Ishikawa (cell line): ENCODE measurements around the gene RBBP6.

ENCODE experiments used
- CEBPB ChIP-seq: IDR thresholded peaks from 2 replicates; pipeline ENCODE4 v1.6.1; 2012
- CREB1 ChIP-seq: IDR thresholded peaks from 2 replicates; pipeline ENCODE4 v1.6.1; 2012; ENCODE audit warnings: low read depth
- EGR1 ChIP-seq: IDR thresholded peaks from 2 replicates; pipeline ENCODE4 v1.6.1; 2012
- EP300 ChIP-seq: IDR thresholded peaks from 2 replicates; pipeline ENCODE4 v1.6.1; 2012; ENCODE audit warnings: borderline replicate concordance
- FOXM1 ChIP-seq: IDR thresholded peaks from 2 replicates; pipeline ENCODE4 v1.6.1; 2012; ENCODE audit warnings: low read depth, borderline replicate concordance
- NFIC ChIP-seq: IDR thresholded peaks from 2 replicates; pipeline ENCODE4 v1.6.1; 2012
- RAD21 ChIP-seq: IDR thresholded peaks from 2 replicates; pipeline ENCODE4 v1.6.1; 2012; ENCODE audit warnings: low read depth
- TAF1 ChIP-seq: IDR thresholded peaks from 2 replicates; pipeline ENCODE4 v1.6.1; 2012; ENCODE audit warnings: low read depth, mild to moderate bottlenecking
- TEAD4 ChIP-seq: IDR thresholded peaks from 2 replicates; pipeline ENCODE4 v1.6.1; 2012
- YY1 ChIP-seq: IDR thresholded peaks from 2 replicates; pipeline ENCODE4 v1.6.1; 2012; ENCODE audit warnings: low read depth
- ZBTB7A ChIP-seq: IDR thresholded peaks from 2 replicates; pipeline ENCODE4 v1.6.1; 2012; ENCODE audit warnings: low read depth
- TF ChIP-seq, protein P1 (sequence below): IDR thresholded peaks from 2 replicates; pipeline ENCODE4 v1.6.1; 2012; ENCODE audit warnings: low read depth, mild to moderate bottlenecking
- TF ChIP-seq, protein P2 (sequence below): IDR thresholded peaks from 2 replicates; pipeline ENCODE4 v1.6.1; 2012

DNA sequence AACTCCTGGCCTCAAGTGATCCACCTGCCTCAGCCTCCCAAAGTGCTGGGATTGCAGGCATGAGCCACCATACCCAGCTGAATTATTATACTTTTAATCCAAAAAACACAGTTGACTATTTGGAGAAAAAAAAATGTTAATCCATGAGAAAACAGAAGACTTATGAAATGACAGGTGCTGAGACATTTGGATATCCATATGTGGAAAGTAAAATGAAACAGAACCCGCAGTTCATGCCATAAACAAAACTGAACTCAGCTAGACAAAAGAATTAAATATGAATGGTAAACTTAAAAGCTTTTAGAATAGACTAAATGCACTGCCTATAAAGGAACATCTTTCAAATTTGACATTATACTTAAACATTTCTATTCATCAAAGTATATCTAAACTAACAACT is 8.2 kb upstream of the RBBP6 start:
- TF ChIP-seq YY1 (no peak), CREB1 (no peak), TEAD4 (no peak), CEBPB (no peak), TAF1 (no peak), EGR1 (no peak), RAD21 (no peak), EP300 (no peak), FOXM1 (no peak), ZBTB7A (no peak), NFIC (no peak)
- TF ChIP-seq, protein P1, sequence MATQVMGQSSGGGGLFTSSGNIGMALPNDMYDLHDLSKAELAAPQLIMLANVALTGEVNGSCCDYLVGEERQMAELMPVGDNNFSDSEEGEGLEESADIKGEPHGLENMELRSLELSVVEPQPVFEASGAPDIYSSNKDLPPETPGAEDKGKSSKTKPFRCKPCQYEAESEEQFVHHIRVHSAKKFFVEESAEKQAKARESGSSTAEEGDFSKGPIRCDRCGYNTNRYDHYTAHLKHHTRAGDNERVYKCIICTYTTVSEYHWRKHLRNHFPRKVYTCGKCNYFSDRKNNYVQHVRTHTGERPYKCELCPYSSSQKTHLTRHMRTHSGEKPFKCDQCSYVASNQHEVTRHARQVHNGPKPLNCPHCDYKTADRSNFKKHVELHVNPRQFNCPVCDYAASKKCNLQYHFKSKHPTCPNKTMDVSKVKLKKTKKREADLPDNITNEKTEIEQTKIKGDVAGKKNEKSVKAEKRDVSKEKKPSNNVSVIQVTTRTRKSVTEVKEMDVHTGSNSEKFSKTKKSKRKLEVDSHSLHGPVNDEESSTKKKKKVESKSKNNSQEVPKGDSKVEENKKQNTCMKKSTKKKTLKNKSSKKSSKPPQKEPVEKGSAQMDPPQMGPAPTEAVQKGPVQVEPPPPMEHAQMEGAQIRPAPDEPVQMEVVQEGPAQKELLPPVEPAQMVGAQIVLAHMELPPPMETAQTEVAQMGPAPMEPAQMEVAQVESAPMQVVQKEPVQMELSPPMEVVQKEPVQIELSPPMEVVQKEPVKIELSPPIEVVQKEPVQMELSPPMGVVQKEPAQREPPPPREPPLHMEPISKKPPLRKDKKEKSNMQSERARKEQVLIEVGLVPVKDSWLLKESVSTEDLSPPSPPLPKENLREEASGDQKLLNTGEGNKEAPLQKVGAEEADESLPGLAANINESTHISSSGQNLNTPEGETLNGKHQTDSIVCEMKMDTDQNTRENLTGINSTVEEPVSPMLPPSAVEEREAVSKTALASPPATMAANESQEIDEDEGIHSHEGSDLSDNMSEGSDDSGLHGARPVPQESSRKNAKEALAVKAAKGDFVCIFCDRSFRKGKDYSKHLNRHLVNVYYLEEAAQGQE: no peak
- TF ChIP-seq, protein P2, sequence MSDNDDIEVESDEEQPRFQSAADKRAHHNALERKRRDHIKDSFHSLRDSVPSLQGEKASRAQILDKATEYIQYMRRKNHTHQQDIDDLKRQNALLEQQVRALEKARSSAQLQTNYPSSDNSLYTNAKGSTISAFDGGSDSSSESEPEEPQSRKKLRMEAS: no peak
